22Rv1 (cell line): ENCODE measurements around the gene UNC5B.

Experiments used
- CTCF ChIP-seq: fragments of 450-650 bp; IDR thresholded peaks from 2 replicates; pipeline ENCODE4 v1.5.1; 2017; ENCODE audit warnings: mild to moderate bottlenecking
- ZFX ChIP-seq: fragments of 450-650 bp; IDR thresholded peaks from 2 replicates; pipeline ENCODE4 v1.6.1; 2017; ENCODE audit warnings: antibody characterized with exemption, borderline replicate concordance

DNA sequence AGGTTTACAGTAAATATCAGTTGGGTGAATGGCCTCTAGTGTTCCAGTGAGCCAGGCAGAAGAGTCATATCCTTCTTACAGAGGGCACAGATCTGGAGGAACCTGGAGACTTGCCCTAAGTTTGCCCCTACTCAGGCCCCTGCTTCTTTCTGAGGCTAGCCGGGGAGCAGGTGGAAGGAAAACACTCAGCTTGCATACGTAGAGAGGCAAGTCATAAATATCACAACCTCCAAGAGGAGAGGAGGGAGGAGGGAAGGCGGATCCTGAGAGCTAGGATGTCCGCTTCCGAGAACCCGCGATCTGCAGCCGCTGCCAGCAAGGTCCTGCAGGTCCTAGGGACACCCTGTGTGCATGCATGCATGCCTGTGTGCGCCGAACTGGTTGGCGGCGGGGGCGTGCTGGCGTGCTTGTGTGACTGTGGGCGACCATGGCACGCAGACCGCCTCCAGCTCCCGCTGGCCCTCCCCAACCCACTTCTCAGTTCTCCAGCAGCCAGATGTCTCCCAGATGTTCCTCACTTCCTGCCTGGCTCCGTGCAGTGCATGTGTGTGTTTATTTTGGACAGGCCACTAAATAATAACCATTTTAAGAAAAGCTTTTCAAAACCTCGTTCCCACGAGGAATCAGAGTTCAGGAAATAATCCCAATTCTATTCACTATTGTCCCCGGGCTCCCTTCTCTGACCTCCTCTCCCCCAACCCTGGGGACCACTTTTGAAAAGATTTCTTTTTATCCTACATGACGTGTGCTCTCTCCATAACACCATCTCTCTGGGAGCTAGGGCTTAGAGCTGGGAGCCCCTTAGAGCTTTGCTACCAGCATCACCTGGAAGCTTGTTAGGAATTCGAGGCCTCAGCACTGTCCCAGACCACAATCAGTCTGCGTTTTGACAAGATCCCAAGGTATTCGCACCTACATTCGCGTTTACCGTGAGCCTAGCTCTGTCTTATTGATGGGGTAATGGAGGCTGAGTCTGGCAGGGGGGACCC lies 32.4 kb downstream of the UNC5B start:
- TF ChIP-seq CTCF (no peak), ZFX (no peak)
